ENCODE results near the gene PBX1. TPM values are rescaled to one million over a fixed set of nuclear protein-coding genes. Genes with fewer than 3 reads are reported as not detected.

The PBX1 gene
- total RNA-seq, 2 donors from 2014 or later: 59.9 to 79.2 TPM

DNA sequence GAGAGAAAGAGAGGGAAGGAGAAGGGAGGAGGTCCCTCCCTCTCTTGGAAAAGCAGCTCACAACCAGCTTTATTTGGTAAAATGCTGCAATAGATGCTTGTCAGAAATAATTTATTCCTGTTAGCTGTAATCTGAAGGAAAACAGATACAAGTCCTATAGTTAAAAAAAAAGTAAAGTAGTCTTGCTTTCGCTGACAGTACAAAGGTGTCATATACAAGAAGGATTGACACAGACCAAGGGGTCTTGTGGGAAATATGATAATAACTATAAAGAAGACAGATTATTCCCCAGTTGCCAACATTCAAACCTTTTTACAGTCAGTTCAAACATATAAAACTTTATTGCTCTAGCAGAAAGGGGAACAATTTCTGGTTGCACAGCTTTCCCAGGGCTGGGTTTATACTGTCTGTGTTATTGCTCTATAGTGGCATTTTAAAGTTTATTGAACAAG, 145.0 kb downstream of the PBX1 start:
- no peak for DNase-seq
- Mint-ChIP-seq H3K27me3 (ENCODE audit: insufficient read depth) (no peaks in the 10 kb centered on the region), H3K9me3 (no peaks in the 10 kb centered on the region), H3K4me1 (peaks cover 23% of the 10 kb centered on the region), H3K27ac (no peak overlapping the region), H3K4me3 (no peak overlapping the region), H3K36me3 (ENCODE audit: low read depth) (no peaks in the 10 kb centered on the region)
- TF ChIP-seq, protein P1, sequence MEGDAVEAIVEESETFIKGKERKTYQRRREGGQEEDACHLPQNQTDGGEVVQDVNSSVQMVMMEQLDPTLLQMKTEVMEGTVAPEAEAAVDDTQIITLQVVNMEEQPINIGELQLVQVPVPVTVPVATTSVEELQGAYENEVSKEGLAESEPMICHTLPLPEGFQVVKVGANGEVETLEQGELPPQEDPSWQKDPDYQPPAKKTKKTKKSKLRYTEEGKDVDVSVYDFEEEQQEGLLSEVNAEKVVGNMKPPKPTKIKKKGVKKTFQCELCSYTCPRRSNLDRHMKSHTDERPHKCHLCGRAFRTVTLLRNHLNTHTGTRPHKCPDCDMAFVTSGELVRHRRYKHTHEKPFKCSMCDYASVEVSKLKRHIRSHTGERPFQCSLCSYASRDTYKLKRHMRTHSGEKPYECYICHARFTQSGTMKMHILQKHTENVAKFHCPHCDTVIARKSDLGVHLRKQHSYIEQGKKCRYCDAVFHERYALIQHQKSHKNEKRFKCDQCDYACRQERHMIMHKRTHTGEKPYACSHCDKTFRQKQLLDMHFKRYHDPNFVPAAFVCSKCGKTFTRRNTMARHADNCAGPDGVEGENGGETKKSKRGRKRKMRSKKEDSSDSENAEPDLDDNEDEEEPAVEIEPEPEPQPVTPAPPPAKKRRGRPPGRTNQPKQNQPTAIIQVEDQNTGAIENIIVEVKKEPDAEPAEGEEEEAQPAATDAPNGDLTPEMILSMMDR (conservative IDR thresholded peaks at IDR 0.05): no peak
- H3K27me3 ChIP-seq (ENCODE audit: control insufficient read depth, insufficient read depth, low read length, poor library complexity, severe bottlenecking): no peaks in the 10 kb centered on the region
- no peak overlapping the region for H3K9ac ChIP-seq (ENCODE audit: extremely low read depth, low read length, poor library complexity, severe bottlenecking)
- no peaks in the 10 kb centered on the region for H3K9me3 ChIP-seq (ENCODE audit: control insufficient read depth, low read length)
- no peak overlapping the region for H3K27ac ChIP-seq (ENCODE audit: low read depth, low read length)
- H3K4me3 ChIP-seq (ENCODE audit: low read length): no peak overlapping the region
- H3K36me3 ChIP-seq (ENCODE audit: control insufficient read depth, insufficient read depth, low read length): no peaks in the 10 kb centered on the region
- 88% methylated on average over 1 of the region's 1 CpG; no CpG with 5 or more reads in 1 of the 2 experiments for WGBS, 2 experiments (ENCODE audit: insufficient coverage in 1 of 2, insufficient read length in 1 of 2)
- peaks cover 8% of the 10 kb centered on the region for H3K4me1 ChIP-seq (ENCODE audit: control insufficient read depth, insufficient read depth, low read length)

- Mint-ChIP-seq H3K9me3 (no peaks in the 10 kb centered on the region), H3K4me1 (peaks cover 26% of the 10 kb centered on the region), H3K27ac (no peak overlapping the region), H3K27me3 (ENCODE audit: insufficient read depth) (no peaks in the 10 kb centered on the region), H3K4me3 (no peak overlapping the region), H3K36me3 (ENCODE audit: low read depth) (no peaks in the 10 kb centered on the region)
- no peak for DNase-seq
- H3K9ac ChIP-seq (ENCODE audit: extremely low read depth, low read length, poor library complexity, severe bottlenecking): no peak overlapping the region
- no peaks in the 10 kb centered on the region for H3K27me3 ChIP-seq (ENCODE audit: control insufficient read depth, insufficient read depth, low read length, poor library complexity, severe bottlenecking)
- H3K9me3 ChIP-seq (ENCODE audit: control insufficient read depth, low read length): no peaks in the 10 kb centered on the region
- no peaks in the 10 kb centered on the region for H3K36me3 ChIP-seq (ENCODE audit: control insufficient read depth, insufficient read depth, low read length)
- H3K4me3 ChIP-seq (ENCODE audit: low read length): no peak overlapping the region
- TF ChIP-seq, protein P1 (conservative IDR thresholded peaks at IDR 0.05): peak; percentile 69
- H3K27ac ChIP-seq (ENCODE audit: low read depth, low read length): no peak overlapping the region
- peaks cover 8% of the 10 kb centered on the region for H3K4me1 ChIP-seq (ENCODE audit: control insufficient read depth, insufficient read depth, low read length)
- 73 to 91% methylated on average over 1 of the region's 1 CpG for WGBS, 2 experiments (ENCODE audit: insufficient coverage in 1 of 2, insufficient read length in 1 of 2)
Observed at GRCh38 chr1:164704954-164705353, 146.0 kb downstream of the PBX1 start.

DNA sequence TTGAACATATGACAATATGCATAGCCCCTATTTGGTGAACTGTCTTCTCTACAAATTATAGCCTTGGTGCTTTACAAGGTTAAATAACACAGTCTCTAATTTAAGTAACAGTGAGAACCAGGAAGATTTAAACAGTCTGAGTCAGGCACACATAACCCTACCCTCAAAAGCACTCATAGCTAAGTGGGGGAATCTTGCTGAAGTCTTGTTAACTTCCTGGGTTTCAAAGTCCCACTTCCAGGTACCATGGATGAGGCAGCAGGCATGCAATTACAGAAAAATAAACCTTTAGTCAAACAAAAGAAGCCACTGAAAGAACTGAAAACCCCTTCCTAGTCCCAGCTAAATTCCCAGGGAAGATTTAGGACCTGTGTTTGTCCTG, 147.6 kb downstream of the PBX1 start:
- H3K27me3 ChIP-seq (ENCODE audit: control insufficient read depth, insufficient read depth, low read length, poor library complexity, severe bottlenecking): no peaks in the 10 kb centered on the region
- peak overlapping the region; percentile 7 for H3K27ac ChIP-seq (ENCODE audit: low read depth, low read length)

More for the DNA sequence above, 147.6 kb downstream of the PBX1 start:
- no peak overlapping the region for H3K4me3 Mint-ChIP-seq
- peaks cover 12% of the 10 kb centered on the region for H3K4me1 ChIP-seq (ENCODE audit: control insufficient read depth, insufficient read depth, low read length)
- H3K9me3 Mint-ChIP-seq: no peaks in the 10 kb centered on the region
- peak overlapping the region; percentile 50 for H3K27ac Mint-ChIP-seq
- TF ChIP-seq, protein P1 (conservative IDR thresholded peaks at IDR 0.05): no peak
- peaks cover 34% of the 10 kb centered on the region for H3K4me1 Mint-ChIP-seq
- no peaks in the 10 kb centered on the region for H3K36me3 ChIP-seq (ENCODE audit: control insufficient read depth, insufficient read depth, low read length)
- no peaks in the 10 kb centered on the region for H3K36me3 Mint-ChIP-seq (ENCODE audit: low read depth)
- no peaks in the 10 kb centered on the region for H3K27me3 Mint-ChIP-seq (ENCODE audit: insufficient read depth)
- no peak overlapping the region for H3K4me3 ChIP-seq (ENCODE audit: low read length)
- no peaks in the 10 kb centered on the region for H3K9me3 ChIP-seq (ENCODE audit: control insufficient read depth, low read length)
- H3K9ac ChIP-seq (ENCODE audit: extremely low read depth, low read length, poor library complexity, severe bottlenecking): no peak overlapping the region
- no peak for DNase-seq

Data from endodermal cell (in vitro differentiated cells).